Stimulated activated CD8-positive, alpha-beta memory T cell treated with anti-CD3 and anti-CD28 coated beads, Interleukin-12 subunit alpha, Interleukin-12 subunit beta, amount 100 ng/mL, for 24 hours (primary cell): ENCODE results near the gene EFEMP1.

Experiments
- DNase-seq: peaks from one replicate; pipeline ENCODE4 v3.0.0-alpha.2; 2020; ENCODE audit errors: extremely low read depth

EFEMP1 gene

GRCh38 chr2:55934337-55934736, 10.8 kb upstream of the EFEMP1 start:
- no peak for DNase-seq

DNA sequence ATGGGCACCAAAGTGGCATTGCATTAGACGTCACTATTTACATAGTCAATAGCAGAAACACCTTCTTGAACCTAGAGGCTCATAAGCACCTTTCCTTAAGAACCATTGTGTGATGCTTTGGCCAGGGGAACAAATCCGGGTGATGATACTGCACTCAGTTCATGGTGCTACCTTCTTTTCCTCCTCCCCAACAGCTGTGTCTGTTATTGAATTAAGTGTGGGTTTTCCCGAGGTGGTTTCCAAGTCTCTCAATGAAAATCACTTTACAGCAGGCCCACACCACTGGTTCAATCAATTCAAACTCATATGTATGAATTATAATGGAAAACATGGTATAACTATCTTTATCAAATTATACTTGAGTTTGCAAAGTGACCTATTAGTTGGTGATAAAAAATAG, 9.3 kb upstream of the EFEMP1 start:
- DNase-seq = no peak

GRCh38 chr2:55931281-55931680, 7.7 kb upstream of the EFEMP1 start:
- DNase-seq = no peak

GRCh38 chr2:55929476-55929875, 5.9 kb upstream of the EFEMP1 start:
- no peak for DNase-seq

DNA sequence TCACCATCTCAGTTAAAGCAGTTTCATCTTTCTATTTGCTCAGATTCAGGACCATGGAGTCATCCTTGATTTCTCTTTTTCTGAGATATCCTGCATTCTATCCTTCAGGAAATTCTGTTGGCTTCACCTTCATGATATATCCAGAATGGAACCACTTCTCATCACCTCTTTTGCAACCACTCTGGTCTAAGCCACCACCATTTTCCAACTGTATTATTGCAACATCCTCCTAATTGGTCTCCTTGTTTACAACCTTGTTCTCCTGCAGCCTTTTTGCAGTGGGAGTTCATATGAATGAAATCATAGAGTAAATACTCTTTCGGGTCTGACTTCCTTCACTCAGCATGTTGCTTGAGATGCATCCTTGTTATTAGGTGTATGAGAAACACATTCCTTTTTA, 3.4 kb upstream of the EFEMP1 start:
- DNase-seq = no peak

DNA sequence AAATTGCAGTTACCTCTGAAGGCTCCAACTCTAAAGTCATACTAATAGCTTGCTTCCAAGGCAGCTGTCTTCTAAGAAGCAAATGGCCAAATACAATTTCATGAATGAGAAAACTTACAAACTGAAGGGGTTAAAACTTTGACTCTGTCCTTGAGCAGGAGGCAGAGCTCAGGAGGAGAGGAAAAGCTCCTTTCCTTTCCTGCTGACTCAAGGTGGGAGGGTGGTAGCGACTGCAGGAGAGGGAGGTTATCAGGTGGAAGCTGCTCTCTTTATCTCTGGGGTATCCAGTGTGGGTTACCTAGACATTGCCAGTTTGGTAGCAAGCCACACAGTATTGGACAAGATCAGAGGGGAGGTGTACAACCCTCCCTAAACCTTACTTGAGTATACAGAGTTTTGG, 2.7 kb upstream of the EFEMP1 start:
- DNase-seq = no peak

- no peak for DNase-seq
These were observed 370 bp upstream of the EFEMP1 start for GRCh38 chr2:55923982-55924321.

- DNase-seq = no peak
These were observed 1.2 kb downstream of the EFEMP1 start for GRCh38 chr2:55922291-55922907.

DNA sequence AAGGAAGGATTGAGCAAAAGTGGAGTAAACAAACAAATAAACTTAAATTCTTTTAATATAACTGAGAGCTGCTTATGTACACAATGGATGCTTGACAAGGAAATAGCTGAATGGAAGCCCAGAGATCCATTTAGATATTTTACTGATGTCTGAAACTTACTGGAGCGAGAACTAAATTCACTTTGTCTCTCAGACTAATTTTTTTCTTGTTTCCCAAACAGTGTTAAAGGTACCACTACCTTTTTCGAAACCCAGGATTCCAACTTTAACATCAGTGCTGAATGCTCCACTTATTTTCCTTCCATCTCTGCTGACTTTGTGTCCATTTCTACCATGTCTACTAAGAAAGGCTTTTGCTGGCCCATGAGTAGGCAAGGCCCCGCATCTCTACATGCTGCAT, 4.0 kb downstream of the EFEMP1 start:
- no peak for DNase-seq

GRCh38 chr2:55918856-55919255, 4.7 kb downstream of the EFEMP1 start:
- no peak for DNase-seq

- no peak for DNase-seq
These were observed 5.7 kb downstream of the EFEMP1 start for GRCh38 chr2:55917713-55918390.

DNA sequence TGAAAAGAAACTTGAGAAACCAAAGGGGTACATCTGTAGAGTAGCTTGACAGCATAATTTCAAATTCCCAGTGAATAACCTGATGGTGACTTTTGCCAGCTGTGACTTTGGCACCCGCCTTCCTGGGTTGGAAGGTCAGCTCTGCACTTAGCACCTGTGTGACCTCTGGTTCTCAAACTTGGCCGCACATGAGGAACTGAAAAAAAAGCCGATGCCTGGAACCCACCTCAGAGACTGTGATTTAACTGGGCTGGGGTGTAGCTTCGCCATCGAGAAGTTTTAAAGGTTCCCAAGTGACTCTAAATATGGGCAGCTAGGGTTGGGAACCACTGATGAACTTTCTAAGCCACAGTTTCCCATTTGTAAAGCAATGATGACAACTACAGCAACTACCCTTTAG, 6.5 kb downstream of the EFEMP1 start:
- DNase-seq = no peak

DNA sequence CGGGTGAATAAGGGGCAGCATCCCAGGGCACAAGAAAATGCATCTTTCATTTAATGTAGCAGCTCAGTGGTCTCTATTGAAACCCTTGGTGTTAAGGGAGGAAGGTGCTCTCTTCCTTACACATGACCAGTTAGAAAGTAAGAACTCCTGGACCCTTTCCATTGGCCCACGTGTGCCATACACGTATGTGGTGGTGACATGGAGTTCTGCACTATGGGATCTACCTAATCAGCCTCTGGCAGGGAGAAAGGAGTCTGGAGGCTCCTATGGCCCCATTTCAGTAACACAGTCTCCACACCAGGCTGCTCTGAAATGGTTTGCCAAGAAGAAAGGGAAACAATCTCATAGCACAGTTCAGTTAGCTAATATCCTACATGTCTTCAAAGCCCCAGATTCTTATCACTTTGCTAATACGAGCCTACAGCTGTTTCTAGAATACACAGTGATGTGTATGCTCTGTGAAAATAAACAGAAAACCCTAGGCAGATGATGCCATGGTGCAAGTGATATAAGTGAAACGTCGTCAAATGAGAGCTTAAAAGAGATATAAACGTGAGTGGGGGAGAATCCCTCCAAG, 7.0 kb downstream of the EFEMP1 start:
- DNase-seq = no peak

DNA sequence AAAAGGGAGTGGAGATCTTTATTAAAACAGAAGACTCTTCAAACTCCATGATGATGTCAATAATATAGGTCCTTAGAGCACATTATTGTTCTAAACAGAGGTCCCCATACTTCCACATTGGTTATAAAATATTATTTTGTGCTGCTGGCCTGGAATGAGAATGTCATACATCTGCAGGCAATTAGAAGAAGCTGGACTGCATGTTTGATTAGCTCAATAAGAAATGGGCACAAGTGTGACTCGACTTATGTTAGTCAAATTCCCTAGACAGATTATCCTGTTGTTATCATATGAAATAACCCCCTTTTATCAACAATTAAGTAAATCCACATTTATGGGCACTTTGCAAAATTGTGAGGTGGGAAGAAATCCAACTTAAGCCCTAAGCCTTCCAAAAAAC, 8.8 kb downstream of the EFEMP1 start:
- no peak for DNase-seq

GRCh38 chr2:55912926-55913325, 10.7 kb downstream of the EFEMP1 start:
- no peak for DNase-seq

DNA sequence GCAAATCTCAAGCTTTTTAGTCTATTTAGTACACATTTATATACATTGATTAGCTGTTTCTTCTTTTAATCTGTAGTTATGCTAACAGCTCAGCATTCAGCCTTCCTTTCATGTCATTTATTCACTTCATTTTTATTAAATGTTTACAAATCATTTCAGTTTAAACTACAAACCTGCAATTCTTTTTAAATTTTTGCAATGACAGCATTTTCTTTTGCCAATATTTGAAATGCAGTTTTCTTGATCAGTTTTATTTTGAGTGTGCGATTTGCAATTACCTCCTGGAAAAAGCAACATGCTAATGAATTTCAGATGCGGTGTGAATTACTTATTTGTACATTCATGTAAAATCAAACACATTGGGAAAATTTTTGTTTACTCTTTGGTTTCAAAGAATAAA, 13.5 kb downstream of the EFEMP1 start:
- no peak for DNase-seq

DNA sequence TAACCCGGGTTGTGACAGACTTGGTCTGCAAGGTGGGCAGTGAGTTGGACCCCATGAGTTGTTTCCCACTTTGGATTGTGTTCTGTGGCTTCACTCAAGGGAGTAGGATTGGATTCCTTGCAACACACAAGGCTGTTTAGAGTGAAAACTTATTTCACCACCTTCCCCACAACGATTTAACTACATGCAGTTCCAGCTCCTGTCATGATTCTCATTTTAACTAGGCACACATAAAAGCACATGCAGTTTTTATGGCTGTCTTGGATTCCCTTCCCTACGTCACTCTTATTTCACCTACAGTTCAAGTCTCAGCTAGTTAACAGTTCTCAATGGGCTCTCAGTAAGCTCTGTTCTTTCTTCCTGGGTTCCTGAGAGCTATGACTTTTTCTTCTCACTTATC, 15.9 kb downstream of the EFEMP1 start:
- no peak for DNase-seq

GRCh38 chr2:55906993-55907392, 16.6 kb downstream of the EFEMP1 start:
- no peak for DNase-seq

- DNase-seq = no peak
These were observed 19.9 kb downstream of the EFEMP1 start for GRCh38 chr2:55903727-55904126.

DNA sequence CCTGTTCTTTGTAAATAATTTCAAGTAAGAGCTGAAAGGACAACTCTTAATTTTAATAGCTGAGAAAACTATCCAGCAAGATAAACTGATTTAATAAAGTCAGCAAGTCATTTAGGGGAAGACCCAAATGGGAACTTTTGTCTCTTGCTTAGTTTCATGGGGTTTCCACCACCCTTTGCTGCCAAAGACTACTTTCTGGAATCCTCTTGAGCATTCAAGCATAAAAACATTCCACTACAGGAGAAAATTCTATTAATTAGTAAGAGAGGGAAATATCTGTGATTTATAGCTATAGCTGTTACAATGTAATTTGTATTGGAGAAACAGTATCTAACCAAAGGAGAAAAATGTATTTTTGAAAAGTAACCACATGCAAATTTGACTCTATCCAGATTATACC, 20.6 kb downstream of the EFEMP1 start:
- no peak for DNase-seq

DNA sequence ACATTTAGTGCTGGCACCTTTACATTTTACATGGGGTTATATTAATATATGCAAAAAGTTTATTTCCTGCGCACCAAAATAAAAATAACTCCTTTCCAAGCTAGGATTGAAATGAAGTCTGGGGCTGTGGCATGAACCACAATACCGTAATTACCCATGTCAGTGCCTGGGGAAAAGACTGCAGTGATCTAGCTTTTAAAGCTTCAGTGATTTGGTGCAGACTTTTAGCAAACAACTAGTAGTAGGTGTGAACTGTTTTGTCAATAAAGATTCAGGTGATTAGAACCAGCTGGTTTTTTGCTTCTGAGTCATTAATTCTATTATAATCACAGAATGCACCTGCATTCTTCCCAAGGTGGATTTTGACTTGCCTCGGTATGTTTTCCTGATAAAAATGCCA, 21.2 kb downstream of the EFEMP1 start:
- DNase-seq = no peak

- DNase-seq = no peak
These were observed 21.6 kb downstream of the EFEMP1 start for GRCh38 chr2:55901941-55902340.

DNA sequence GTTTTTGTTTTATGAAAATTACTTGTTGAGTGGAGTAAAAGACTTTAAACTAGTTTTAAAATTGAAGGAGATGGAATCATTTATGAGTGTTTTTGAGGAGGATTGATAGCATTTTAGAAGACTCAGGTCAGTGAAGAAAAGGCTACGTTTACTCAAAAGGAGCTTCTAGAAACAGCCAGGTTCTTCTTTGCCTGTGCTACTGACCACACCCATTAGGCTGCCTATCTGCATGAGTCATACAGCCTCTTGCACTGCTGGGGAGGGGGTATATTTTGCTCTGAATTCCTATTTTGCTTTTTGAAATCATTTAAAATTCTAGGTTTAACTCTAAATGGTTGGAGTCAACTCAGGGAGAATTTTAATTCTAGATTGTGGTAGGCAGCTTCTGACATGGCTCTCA, 22.3 kb downstream of the EFEMP1 start:
- DNase-seq = no peak

DNA sequence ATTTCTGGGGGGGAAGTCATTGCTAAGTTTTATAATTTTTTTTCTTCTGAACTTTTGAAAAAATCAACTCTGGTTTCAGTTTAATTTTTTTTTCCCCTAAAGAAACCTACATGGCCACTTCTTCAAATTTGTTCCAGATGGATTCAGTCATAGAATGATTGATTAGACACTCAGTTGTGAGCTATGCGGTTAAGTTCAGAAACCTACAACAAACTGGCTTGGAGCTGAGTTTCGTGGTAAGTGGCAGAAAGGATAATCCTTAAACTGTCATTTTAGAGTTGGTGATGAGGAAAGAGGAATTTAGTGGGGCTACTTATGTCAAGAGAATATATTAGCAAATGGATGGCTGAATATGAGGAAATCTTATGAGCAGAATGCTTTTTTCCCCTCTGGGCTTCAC, 23.7 kb downstream of the EFEMP1 start:
- no peak for DNase-seq
